KG1 (cell line): ENCODE results near the gene BSDC1.

Experiments used
- DNase-seq: peaks from one replicate; lab custom pipeline; 2025; lab: John Stamatoyannopoulos, UW

Gene BSDC1

GRCh38 chr1:32393832-32394140, 455 bp downstream of the BSDC1 start:
- no peak for DNase-seq

GRCh38 chr1:32393136-32393535, 1.1 kb downstream of the BSDC1 start:
- DNase-seq: no peak

- no peak for DNase-seq
These were observed 1.9 kb downstream of the BSDC1 start for GRCh38 chr1:32392325-32392724.

GRCh38 chr1:32390904-32391870, 3.1 kb downstream of the BSDC1 start:
- DNase-seq: no peak

- no peak for DNase-seq
These were observed 5.6 kb downstream of the BSDC1 start for GRCh38 chr1:32388641-32389040.

- no peak for DNase-seq
These were observed 7.4 kb downstream of the BSDC1 start for GRCh38 chr1:32386676-32387392.

- no peak for DNase-seq
These were observed 14.2 kb downstream of the BSDC1 start for GRCh38 chr1:32380057-32380456.

- DNase-seq: no peak
These were observed 16.6 kb downstream of the BSDC1 start for GRCh38 chr1:32377541-32378220.

GRCh38 chr1:32376199-32376598, 18.0 kb downstream of the BSDC1 start:
- DNase-seq: no peak

GRCh38 chr1:32373996-32374592, 20.1 kb downstream of the BSDC1 start:
- DNase-seq: no peak

GRCh38 chr1:32372149-32372756, 22.0 kb downstream of the BSDC1 start:
- DNase-seq: peak; percentile 87

GRCh38 chr1:32367912-32368635, 26.2 kb downstream of the BSDC1 start:
- DNase-seq: no peak

GRCh38 chr1:32365445-32365844, 28.8 kb downstream of the BSDC1 start:
- DNase-seq: no peak

- DNase-seq: no peak
These were observed 29.4 kb downstream of the BSDC1 start for GRCh38 chr1:32364836-32365235.

- no peak for DNase-seq
These were observed 30.5 kb downstream of the BSDC1 start for GRCh38 chr1:32363713-32364112.

GRCh38 chr1:32362474-32363313, 31.5 kb downstream of the BSDC1 start, which contains the start of the genes FAM229A and TSSK3:
Gene FAM229A, minus strand, starts transcription at chr1:32362485. Its CDS starts 394 bp downstream, at chr1:32362091.
Gene TSSK3, plus strand, starts transcription at chr1:32362539. Its CDS starts 163 bp downstream, at chr1:32362702.
- DNase-seq: no peak

- DNase-seq: no peak
These were observed 32.4 kb downstream of the BSDC1 start for GRCh38 chr1:32361674-32362473.

GRCh38 chr1:32361308-32361673, 33.0 kb downstream of the BSDC1 start:
- DNase-seq: no peak

GRCh38 chr1:32358435-32358834, 35.8 kb downstream of the BSDC1 start:
- DNase-seq: no peak
